ENCODE data around the gene YKT6.
"Not testable (repeated sequence)": the region's sequence is repeated elsewhere in the genome, so short reads cannot be mapped to it uniquely, and the experiment has no call there.

Gene YKT6

GRCh38 chr7:44172352-44172751 lies 28.4 kb upstream of the YKT6 start:
- TF ChIP-seq, protein P1, sequence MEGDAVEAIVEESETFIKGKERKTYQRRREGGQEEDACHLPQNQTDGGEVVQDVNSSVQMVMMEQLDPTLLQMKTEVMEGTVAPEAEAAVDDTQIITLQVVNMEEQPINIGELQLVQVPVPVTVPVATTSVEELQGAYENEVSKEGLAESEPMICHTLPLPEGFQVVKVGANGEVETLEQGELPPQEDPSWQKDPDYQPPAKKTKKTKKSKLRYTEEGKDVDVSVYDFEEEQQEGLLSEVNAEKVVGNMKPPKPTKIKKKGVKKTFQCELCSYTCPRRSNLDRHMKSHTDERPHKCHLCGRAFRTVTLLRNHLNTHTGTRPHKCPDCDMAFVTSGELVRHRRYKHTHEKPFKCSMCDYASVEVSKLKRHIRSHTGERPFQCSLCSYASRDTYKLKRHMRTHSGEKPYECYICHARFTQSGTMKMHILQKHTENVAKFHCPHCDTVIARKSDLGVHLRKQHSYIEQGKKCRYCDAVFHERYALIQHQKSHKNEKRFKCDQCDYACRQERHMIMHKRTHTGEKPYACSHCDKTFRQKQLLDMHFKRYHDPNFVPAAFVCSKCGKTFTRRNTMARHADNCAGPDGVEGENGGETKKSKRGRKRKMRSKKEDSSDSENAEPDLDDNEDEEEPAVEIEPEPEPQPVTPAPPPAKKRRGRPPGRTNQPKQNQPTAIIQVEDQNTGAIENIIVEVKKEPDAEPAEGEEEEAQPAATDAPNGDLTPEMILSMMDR (IDR thresholded peaks at IDR 0.05; ENCODE audit: poor library complexity, severe bottlenecking): no peak
- ATAC-seq (ENCODE audit: low read depth): no peak

GRCh38 chr7:44172803-44173424 lies 27.9 kb upstream of the YKT6 start:
- no peak for ATAC-seq (ENCODE audit: low read depth)
- TF ChIP-seq, protein P1 (IDR thresholded peaks at IDR 0.05; ENCODE audit: poor library complexity, severe bottlenecking): no peak
- Histone ChIP-seq H3K4me3 (ENCODE audit: severe bottlenecking) (no peak overlapping the region), H3K27me3 (ENCODE audit: insufficient read depth, poor library complexity, severe bottlenecking) (no peaks in the 10 kb centered on the region), H3K9me3 (ENCODE audit: severe bottlenecking) (no peaks in the 10 kb centered on the region), H3K36me3 (ENCODE audit: low read depth) (no peaks in the 10 kb centered on the region), H3K27ac (ENCODE audit: poor library complexity, severe bottlenecking) (no peak overlapping the region), H3K4me1 (ENCODE audit: insufficient read depth, poor library complexity, severe bottlenecking) (peaks cover 4% of the 10 kb centered on the region)
- no peak for DNase-seq (ENCODE audit: low spot score)

More at GRCh38 chr7:44172352-44172751, 28.4 kb upstream of the YKT6 start:
- H3K9me3 ChIP-seq (ENCODE audit: severe bottlenecking): no peaks in the 10 kb centered on the region
- no peak overlapping the region for H3K4me3 ChIP-seq (ENCODE audit: severe bottlenecking)
- no peaks in the 10 kb centered on the region for H3K36me3 ChIP-seq (ENCODE audit: low read depth)
- no peak for DNase-seq (ENCODE audit: low spot score)
- no peaks in the 10 kb centered on the region for H3K4me1 ChIP-seq (ENCODE audit: insufficient read depth, poor library complexity, severe bottlenecking)
- no peak overlapping the region for H3K27ac ChIP-seq (ENCODE audit: poor library complexity, severe bottlenecking)
- no peaks in the 10 kb centered on the region for H3K27me3 ChIP-seq (ENCODE audit: insufficient read depth, poor library complexity, severe bottlenecking)

- Histone ChIP-seq H3K9me3 (ENCODE audit: severe bottlenecking) (no peaks in the 10 kb centered on the region), H3K36me3 (ENCODE audit: low read depth) (no peaks in the 10 kb centered on the region), H3K4me3 (ENCODE audit: severe bottlenecking) (no peak overlapping the region), H3K4me1 (ENCODE audit: insufficient read depth, poor library complexity, severe bottlenecking) (peaks cover 4% of the 10 kb centered on the region), H3K27me3 (ENCODE audit: insufficient read depth, poor library complexity, severe bottlenecking) (no peaks in the 10 kb centered on the region), H3K27ac (ENCODE audit: poor library complexity, severe bottlenecking) (no peak overlapping the region)
- TF ChIP-seq, protein P1 (IDR thresholded peaks at IDR 0.05; ENCODE audit: poor library complexity, severe bottlenecking): no peak
- DNase-seq (ENCODE audit: low spot score) (no peak), ATAC-seq (ENCODE audit: low read depth) (no peak)
Measured at GRCh38 chr7:44173911-44174693, 26.7 kb upstream of the YKT6 start.

DNA sequence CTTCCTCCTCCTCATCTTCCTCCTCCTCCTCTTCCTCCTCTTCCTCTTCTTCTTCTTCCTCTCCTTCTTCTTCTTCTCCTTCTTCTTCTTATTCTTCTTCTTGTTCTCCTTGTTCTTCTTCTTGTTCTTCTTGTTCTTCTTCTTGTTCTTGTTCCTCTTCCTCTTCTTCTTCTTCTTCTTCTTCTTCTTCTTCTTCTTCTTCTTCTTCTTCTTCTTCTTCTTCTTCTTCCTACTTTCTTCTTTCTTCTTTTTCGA lies 26.2 kb upstream of the YKT6 start:
- not testable (repeated sequence) for H3K4me3 ChIP-seq (ENCODE audit: severe bottlenecking); H3K4me1 ChIP-seq (ENCODE audit: insufficient read depth, poor library complexity, severe bottlenecking); H3K27me3 ChIP-seq (ENCODE audit: insufficient read depth, poor library complexity, severe bottlenecking); H3K9me3 ChIP-seq (ENCODE audit: severe bottlenecking); ATAC-seq (ENCODE audit: low read depth); H3K27ac ChIP-seq (ENCODE audit: poor library complexity, severe bottlenecking); DNase-seq (ENCODE audit: low spot score); H3K36me3 ChIP-seq (ENCODE audit: low read depth)

GRCh38 chr7:44175730-44176129 lies 25.0 kb upstream of the YKT6 start:
- Histone ChIP-seq H3K27ac (ENCODE audit: poor library complexity, severe bottlenecking) (no peak overlapping the region), H3K27me3 (ENCODE audit: insufficient read depth, poor library complexity, severe bottlenecking) (no peaks in the 10 kb centered on the region), H3K9me3 (ENCODE audit: severe bottlenecking) (no peaks in the 10 kb centered on the region), H3K4me1 (ENCODE audit: insufficient read depth, poor library complexity, severe bottlenecking) (peaks cover 4% of the 10 kb centered on the region), H3K36me3 (ENCODE audit: low read depth) (no peaks in the 10 kb centered on the region), H3K4me3 (ENCODE audit: severe bottlenecking) (no peak overlapping the region)
- no peak for ATAC-seq (ENCODE audit: low read depth)
- no peak for DNase-seq (ENCODE audit: low spot score)
- TF ChIP-seq, protein P1 (IDR thresholded peaks at IDR 0.05; ENCODE audit: poor library complexity, severe bottlenecking): no peak
